GM13977 (cell line): Measurements from ENCODE around the gene OR4Q3.
"Not testable (repeated sequence)": the region's sequence is repeated elsewhere in the genome, so short reads cannot be mapped to it uniquely, and the experiment has no call there.

ENCODE experiments used
- DNase-seq: peaks from one replicate; pipeline ENCODE4 v3.0.0; 2012; ENCODE audit warnings: low spot score
- CTCF ChIP-seq: IDR thresholded peaks from 2 replicates; pipeline ENCODE4 v1.5.1; 2012; ENCODE audit warnings: mild to moderate bottlenecking, control low read depth; ENCODE audit not compliant: insufficient read depth; ENCODE audit errors: extremely low read depth, missing control alignments
- in situ Hi-C: fragments of 300-500 bp; cut with MboI; formaldehyde crosslinking; loops from one replicate; pipeline ENCODE4 v1.12.0; 2022; ENCODE audit warnings: low sequenced_read_pairs, low pct_unique_long_range_greater_than_20kb, mixed read lengths, inconsistent platforms; ENCODE audit not compliant: unreplicated experiment

OR4Q3 gene

GRCh38 chr14:19775587-19775986 is 32.2 kb downstream of the OR4Q3 start:
- no peak for TF ChIP-seq CTCF
- DNase-seq = no peak
- in situ Hi-C loops = no loop called here

- in situ Hi-C loops, DNase-seq: not testable (repeated sequence)
These were observed 42.5 kb downstream of the OR4Q3 start for GRCh38 chr14:19785848-19786247.

GRCh38 chr14:19787318-19787717 is 43.9 kb downstream of the OR4Q3 start:
- in situ Hi-C loops, DNase-seq: not testable (repeated sequence)

GRCh38 chr14:19788150-19788549 is 44.8 kb downstream of the OR4Q3 start:
- in situ Hi-C loops, DNase-seq: not testable (repeated sequence)

- in situ Hi-C loops, DNase-seq: not testable (repeated sequence)
These were observed 53.2 kb downstream of the OR4Q3 start for GRCh38 chr14:19796520-19797108.
